Posterior cingulate gyrus (tissue), 11 donors: ENCODE measurements around the gene FNDC3A.

Experiments used
- DNase-seq, 10 donors: peaks; one replicate each; pipeline versions ENCODE4 v3.0.0 to v3.0.0-alpha.2; 2020 to 2021; ENCODE audit warnings: mixed read lengths in 3 of 10
- intact Hi-C: fragments of 100-400 bp; cut with DNase I; formaldehyde crosslinking; loops from one replicate; pipeline ENCODE4 v1.15.1; 2023

Gene FNDC3A

DNA sequence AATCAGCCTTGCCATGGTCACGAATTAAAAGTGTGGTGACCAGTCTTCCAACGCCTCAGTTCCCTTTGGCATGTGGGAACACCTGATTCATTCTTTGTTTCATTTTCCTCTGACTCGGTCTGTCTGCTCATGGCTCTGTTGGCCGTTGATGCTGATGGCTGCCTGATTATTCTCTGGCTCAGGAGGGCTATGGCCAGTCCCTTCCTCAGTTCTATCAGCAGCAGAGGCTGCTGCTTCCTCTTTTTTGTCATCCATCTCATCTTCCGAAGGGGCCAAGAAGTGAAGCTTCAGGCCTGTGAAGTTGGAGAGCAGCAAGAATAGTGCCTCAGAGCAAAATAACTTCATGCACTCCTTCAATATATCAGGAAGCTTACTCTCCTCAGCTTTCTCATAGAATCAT, 235.0 kb downstream of the FNDC3A start:
- intact Hi-C loops: no loop called here
- no peak for DNase-seq

DNA sequence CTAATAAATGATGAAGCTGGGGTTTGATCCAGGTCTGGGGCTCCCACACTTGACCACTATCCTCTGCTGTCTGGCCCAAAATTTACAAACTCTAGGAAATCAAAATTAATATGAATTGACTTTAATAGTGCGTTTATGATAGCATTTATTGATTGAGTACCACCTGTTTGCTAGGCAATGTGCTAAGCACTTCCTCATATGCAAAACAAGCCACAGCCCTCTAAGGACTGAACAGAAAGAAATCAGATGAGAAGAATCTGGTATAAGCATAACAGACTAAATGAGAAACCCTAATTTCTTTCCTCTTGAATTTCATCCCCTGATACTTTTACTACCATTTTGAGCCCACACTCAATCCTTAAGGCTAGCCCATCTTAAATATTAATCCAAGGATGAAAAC, 237.8 kb downstream of the FNDC3A start:
- no peak for DNase-seq
- intact Hi-C loops: no loop called here

DNA sequence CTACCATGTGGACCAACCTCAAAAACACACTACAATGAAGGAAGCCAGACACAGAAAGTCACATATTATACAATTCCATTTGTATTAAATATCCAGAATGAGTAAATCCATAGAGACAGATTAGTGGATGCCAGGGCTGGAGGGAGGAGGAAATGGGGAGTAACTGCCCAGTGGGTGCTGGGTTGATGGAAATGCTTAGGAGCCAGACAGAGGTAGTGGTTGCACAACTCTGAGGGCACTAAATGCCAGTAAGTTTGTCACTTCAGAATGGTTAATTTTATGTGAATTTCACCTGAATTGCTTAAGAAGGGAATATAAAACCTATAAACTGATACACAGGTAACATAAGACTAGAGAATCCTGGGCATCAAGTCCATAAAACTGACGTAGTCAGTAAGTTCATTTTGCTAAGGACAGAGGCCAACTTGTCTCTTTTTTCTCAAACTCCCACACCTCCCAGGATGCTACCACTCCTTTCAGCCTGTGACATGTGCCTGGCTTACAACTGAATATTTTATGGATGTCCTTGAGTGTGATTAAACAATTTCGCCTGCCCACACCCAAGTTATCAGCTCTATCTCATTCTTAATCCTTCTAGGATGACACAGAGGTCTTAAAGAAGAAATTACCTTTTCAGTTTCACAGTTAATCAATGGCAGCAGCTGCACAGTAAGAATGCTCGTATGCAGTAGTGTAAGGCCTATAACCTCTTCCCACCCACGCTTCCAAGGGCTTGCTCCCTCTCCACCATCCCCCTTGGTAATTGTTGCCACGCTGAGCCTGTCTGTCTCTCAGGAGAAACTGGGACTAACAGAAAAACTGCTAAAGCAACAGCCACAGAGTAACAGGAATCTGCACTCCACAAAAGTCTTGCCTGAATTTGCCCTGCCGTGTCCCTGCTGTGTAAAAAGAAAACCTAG, 238.5 kb downstream of the FNDC3A start:
- no peak for DNase-seq

DNA sequence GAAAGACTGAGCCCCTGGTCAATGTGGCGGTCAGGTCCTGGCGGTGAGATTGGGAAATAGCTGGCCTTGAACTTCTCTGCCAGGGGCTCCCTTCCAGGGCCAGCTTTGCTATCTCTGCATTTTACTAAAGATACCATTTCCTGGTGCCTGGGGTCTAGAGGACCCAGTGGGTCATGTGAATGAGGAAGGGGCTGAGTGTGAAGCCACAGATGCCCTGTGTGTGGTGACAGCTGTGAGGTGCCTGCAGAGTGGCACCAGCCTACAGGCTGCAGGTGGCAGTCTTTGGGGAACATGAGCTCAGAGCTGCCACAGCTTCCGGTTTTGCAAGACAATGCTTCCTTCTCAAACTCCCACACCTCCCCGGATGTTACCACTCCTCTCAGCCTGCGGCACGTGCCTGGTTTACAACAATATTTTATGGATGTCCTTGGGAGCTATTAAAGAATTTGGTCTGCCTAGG, 239.2 kb downstream of the FNDC3A start:
- intact Hi-C loops: no loop called here
- peak in 2 of 10 donors; percentile 12 to 81 for DNase-seq

More for the DNA sequence above, 238.5 kb downstream of the FNDC3A start:
- intact Hi-C loops: no loop called here

DNA sequence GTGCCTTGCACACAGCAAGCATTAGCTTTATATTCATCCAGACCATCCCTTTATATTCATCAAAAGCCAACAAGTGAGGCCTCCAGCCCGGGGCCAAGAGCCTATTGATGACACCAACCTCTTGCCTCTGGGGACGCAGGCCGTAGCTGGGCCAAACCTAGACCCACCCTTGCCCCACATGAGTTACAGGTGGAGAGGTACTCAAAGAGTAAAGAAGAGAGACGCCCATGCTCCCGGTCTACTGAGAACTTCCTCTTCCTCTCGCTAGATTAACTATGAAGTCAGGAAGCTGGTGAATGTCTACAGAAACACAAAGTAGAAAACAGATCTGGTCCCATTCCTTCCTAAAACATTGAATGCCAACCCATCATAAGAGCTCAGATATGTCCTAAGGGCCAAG, 240.6 kb downstream of the FNDC3A start:
- intact Hi-C loops: no loop called here
- DNase-seq: peak in 1 of 10 donors; percentile 74

DNA sequence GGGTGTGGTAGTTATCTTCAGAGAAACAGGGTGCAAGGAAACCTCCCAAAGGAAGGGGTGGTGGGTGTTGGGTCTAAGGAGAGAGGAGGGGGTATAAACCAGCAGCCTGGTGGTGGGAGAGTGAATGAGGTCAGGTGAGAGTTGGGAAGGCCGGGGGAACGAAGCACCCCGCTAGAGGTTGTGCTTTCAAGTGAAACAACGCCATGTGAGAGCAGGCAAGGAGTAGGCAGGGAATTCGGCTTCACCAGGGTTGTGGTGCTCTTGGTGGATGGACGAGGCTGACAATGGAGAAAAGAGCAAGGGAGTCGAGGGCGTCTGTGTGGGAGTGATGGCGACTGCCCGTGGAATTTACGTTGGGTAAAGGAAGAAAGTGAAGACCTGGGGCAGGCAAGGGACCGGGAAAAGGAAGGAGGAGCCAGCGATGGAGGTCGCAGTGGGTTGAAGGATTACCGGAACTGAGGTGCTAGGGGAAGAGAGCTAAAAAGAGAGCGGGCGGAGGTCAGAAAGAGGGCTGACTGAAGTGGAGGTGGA, 242.3 kb downstream of the FNDC3A start:
- intact Hi-C loops: no loop called here
- no peak for DNase-seq

DNA sequence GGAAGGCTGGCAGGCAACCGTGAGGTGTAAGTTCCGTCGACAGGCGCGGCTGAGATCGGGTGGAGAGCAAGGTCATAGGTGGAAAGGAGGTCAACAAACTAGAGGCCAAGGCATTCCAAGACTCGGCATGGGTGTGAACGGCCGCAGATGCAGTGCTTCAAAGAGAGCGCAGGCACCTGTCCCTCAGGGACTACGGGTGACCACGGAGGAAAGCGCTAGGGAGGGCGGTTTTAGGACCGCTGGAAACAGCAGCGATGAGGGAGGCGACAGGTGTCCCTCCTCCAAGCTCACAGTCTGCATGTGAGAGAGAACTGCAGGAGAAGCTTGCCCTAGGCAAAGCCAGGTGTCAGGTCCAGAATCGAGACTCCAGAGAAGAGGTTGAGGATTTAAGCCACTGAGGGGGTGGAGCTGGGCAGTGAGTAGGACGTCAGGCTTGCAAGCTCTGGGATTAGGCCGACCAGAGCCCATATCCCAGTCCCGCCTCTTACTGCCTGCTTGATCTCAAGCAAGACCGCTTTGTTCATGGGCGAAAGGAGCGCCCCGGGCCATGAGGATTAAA, 242.9 kb downstream of the FNDC3A start:
- intact Hi-C loops: no loop called here
- DNase-seq: no peak

DNA sequence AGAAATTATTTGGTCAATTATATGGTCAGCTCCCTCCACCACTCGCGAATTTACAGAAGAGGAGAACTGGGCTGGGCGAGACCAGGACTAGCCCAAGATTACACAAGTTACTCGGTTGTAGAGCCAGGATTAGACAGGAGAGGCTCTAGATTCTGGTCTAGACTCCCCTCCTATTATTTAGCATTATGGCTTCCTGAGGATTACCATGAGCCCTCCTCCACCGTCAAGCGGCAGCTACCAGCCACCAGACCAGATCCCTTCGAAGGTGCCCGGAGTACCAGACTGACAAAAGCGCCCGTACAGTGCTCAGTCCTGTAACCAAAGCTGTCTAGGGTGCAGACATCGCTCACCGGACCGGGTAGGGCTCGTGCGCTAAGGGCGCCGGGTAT, 243.9 kb downstream of the FNDC3A start:
- DNase-seq: peak in 1 of 10 donors; percentile 81
- intact Hi-C loops: no loop called here

DNA sequence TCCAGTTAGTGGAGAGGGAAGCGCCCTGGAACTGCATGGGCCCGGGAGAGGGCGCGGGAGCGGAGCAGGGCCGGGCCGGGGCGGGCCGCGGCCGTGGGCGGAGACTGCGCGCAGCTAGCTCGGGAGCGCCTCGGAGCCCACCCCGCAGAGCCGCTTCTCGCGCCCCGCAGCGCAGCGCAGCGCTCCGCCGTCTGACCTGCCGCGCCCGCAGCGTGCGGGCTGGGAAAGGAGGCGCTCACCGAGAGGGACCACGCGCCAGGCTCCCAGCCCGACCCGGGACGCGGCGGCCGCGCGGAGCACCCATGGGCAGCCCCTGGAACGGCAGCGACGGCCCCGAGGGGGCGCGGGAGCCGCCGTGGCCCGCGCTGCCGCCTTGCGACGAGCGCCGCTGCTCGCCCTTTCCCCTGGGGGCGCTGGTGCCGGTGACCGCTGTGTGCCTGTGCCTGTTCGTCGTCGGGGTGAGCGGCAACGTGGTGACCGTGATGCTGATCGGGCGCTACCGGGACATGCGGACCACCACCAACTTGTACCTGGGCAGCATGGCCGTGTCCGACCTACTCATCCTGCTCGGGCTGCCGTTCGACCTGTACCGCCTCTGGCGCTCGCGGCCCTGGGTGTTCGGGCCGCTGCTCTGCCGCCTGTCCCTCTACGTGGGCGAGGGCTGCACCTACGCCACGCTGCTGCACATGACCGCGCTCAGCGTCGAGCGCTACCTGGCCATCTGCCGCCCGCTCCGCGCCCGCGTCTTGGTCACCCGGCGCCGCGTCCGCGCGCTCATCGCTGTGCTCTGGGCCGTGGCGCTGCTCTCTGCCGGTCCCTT, 244.5 kb downstream of the FNDC3A start, which contains the start of gene MLNR:
Gene MLNR (plus strand): TSS at position 303 of the 820 bp plus-strand sequence. CDS start 0 bp downstream, at position 303.
- intact Hi-C loops: no loop called here
- peak in 2 of 10 donors; percentile 21 to 78 for DNase-seq

DNA sequence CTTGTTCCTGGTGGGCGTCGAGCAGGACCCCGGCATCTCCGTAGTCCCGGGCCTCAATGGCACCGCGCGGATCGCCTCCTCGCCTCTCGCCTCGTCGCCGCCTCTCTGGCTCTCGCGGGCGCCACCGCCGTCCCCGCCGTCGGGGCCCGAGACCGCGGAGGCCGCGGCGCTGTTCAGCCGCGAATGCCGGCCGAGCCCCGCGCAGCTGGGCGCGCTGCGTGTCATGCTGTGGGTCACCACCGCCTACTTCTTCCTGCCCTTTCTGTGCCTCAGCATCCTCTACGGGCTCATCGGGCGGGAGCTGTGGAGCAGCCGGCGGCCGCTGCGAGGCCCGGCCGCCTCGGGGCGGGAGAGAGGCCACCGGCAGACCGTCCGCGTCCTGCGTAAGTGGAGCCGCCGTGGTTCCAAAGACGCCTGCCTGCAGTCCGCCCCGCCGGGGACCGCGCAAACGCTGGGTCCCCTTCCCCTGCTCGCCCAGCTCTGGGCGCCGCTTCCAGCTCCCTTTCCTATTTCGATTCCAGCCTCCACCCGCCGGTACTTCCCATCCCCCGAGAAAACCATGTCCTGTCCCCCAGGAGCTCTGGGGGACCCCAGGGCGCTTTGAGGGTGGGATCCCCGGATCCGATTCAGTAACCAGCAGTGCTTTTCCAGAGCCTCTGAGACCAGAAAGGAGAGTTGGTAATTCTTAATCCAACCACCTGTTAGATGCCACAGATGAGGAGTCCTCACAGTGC, 245.3 kb downstream of the FNDC3A start:
- intact Hi-C loops: no loop called here
- DNase-seq: no peak

DNA sequence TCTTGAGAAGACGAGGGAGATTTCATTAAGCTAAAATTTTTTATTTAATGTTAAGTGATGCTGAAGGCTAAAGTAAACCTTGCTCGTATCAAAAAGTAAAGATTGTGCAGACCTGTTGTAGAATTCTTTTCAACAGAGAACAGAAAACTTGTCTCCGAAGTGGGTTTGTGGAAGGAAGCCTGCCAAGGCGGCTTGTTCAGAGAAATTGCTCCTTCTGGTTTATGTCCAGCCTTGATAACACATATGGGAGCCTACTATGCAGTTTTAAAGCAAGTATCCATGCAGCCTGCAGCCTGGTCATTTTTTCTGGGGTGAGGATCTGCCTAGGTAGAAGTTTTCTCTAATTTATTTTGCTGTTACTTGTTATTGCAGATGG, 245.9 kb downstream of the FNDC3A start:
- DNase-seq: no peak
- intact Hi-C loops: no loop called here

DNA sequence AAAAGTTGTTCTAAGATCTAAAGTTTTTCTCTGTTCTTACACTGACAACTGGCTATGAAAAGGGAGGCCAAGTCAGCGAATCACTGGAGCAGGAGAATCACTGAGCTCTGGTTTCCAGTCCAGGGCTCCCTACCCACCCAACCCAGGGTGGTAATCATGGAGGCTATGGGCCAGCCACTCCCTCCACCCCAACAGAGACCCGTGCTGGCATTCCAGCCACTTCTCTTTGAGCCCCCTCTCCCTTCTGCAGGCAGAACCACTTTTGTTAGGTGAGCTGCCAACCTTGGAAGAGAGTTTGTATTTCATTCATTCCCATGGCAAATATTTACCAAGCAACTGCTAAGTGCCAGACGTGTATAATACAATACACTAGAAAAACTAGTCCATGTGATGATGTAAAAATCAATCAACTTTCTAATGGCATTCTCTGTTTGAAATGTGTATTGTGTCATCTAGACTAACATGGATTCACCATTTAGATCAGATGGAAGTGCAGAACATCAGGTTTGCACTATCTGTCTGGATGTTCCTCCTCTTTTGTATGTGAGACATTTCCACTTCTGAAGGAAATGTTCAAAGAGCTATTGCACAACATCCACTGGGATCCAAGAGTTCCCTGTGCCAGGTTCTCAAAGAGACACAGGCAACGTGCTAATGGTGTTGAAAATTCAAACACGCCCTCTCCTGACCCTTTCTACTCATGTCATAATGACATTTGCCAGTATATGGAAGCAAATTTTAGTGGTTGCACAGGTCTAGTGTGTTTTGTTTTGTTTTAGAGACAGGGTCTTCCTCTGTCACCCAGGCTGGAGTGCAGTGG, 249.7 kb downstream of the FNDC3A start:
- intact Hi-C loops: no loop called here
- DNase-seq: no peak

DNA sequence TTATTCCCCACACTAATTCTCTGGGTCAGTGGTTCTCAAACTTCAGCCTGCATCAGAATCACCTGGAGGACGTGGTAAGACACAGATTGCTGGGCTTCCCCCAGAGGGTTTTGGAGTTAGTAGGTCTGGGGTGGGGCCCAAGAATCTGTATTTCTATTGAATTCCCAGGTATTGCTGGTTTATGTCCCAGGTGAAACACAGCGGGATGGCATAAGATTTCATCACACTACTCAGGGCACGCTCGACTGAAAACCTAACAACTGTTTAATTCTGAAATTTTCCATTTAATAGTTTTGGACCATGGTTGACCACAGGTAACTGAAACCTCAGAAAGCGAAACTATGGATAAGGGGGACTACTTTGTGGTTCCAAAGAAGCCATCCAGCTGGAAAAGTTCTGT, 250.9 kb downstream of the FNDC3A start:
- DNase-seq: no peak
- intact Hi-C loops: no loop called here

DNA sequence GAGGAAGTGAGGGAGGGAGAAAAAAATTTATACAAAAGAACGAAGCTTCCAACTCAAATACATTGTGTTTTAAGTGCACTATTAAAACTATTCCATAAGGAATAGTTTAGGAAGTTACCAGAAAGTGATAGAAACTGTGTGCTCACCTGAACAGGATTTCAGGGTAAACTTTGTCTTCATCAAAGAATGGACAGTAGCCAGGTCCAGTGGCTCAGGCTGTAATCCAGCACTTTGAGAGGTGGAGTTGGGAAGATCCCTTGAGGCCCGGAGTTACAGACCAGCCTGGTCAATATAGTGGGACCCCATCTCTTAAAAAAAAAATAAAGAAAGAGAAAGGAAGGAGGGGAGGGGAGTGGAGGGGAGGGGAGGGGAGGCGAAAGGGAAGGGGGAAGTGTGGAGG, 259.0 kb downstream of the FNDC3A start:
- intact Hi-C loops: no loop called here
- no peak for DNase-seq

DNA sequence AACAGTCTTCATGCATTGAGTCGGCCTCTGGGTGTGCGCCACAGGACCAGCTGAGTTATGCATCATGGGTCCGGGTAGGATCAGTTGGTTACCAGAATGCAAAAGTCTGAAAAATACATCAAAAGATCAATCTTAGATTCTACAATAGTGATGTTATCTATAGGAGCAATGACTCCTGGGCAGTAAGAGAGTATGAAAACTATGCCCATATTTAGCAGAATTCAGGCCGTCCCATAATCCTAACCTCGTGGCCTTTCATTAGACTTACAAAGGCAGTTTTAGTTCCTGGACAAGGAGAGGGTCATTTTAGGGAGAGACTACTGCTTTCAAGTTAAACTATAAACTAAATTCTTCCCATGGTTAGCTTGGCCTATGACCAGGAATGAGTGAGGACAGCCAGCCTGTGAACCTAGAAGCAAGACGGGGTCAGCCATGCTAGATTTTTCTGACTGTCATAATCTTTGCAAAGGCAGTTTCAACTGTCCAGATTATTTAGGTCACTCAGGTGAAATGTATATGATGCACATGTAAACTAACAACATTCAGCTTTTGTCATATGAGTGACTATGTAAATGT, 260.2 kb downstream of the FNDC3A start:
- DNase-seq: no peak
- intact Hi-C loops: no loop called here

DNA sequence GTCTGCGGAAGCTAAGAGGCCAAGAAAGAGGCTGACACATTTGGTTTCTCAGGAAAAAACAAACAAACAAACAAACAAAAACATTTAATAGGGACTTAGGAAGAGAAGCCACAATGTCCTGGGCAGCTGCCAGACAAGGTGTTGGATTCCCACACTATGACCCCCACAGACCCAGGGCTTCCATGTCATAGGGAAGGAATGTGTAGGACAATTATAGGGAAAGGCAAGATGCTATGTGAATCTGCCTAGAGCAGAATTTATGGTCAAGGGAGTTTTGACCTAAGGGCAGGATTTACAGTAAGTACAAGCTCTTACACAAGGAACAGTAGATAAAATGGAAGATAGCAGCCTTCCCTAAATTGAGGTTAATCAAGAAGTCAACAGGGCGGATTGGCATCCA, 262.9 kb downstream of the FNDC3A start:
- intact Hi-C loops: no loop called here
- DNase-seq: no peak

DNA sequence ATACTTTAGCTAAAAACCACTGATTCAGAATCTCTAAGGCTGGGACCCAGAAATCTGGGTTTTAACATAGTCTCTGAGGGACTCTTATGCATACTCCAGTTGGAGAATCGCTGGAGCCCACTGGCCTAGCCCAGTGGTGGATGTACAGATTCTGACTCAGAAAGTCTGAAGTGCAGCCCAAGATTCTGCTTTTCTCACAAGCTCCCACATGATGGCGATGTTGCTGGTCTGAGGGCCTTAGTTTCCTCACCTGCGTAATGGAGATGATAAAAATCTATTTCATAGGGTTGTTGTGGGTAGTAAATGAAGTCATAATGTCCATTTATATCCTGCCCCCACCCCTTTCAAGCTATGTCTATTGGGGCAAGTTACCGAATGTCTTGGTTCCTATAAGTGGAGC, 264.3 kb downstream of the FNDC3A start:
- intact Hi-C loops: no loop called here
- no peak for DNase-seq

DNA sequence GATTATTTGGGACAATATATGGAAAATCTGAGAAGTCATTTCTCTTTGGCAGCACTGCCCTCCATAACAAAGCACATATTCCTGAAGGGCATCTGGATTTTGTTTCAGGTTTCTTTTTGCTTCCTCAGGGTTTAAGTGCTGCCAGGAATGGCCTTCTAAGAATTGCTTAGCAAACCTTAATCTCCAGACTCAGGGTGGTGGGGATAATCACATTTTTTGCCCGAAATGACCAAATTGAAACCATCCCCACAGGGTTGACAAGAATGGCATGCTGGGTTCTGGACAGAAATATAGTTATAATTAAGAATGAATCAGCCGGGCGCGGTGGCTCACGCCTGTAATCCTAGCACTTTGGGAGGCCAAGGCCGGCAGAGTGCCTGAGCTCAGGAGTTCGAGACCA, 265.6 kb downstream of the FNDC3A start:
- DNase-seq: no peak
- intact Hi-C loops: no loop called here

DNA sequence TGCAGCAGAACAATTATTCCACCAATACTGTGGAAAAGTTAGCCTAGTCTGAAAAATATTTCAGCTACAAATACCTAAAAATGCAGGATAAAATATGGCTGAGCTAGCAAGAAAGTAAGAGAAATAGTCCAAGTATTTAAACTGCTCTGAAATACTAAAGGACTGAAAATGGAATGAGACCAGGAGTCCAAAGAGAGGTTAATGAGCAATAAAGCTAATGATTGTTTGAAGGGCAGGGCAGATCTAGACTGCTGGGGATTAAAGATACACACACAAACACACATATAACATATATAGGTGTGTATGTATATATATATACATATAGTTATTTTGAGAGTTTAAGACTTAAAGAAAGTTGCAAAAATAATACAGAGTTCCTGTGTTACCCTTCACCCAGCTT, 269.4 kb downstream of the FNDC3A start:
- intact Hi-C loops: loop anchor here (5.0 kb wide), 1 partner anchor 268 kb away; the partner anchor contains the start of gene FNDC3A
- no peak for DNase-seq
